K562 (cell line): ENCODE results near the gene ZFP69B. TPM values are rescaled to one million over a fixed set of nuclear protein-coding genes. Genes with fewer than 3 reads are reported as not detected.

Source experiments
- BRF2 ChIP-seq: IDR thresholded peaks from 3 replicates; pipeline ENCODE4 v1.6.1; 2011; ENCODE audit warnings: borderline replicate concordance, mild to moderate bottlenecking; ENCODE audit not compliant: insufficient read length, insufficient read depth
- CREB1 ChIP-seq, 2 experiments: sonication (generic) in 1 of 2; formaldehyde crosslinking in 1 of 2; IDR thresholded peaks; 2 replicates each; pipeline versions ENCODE4 v1.6.1 to v1.8.0; 2012 to 2022; ENCODE audit warnings: inconsistent platforms in 1 of 2, mild to moderate bottlenecking in 1 of 2, missing genetic modification reagents in 1 of 2, moderate library complexity in 1 of 2
- FOXA3 ChIP-seq, 2 experiments: fragments of 450-650 bp in 1 of 2; sonication (generic) in 1 of 2; formaldehyde crosslinking; IDR thresholded peaks in 1 of 2; conservative IDR thresholded peaks in 1 of 2; 2 replicates each; pipeline versions ENCODE4 v1.4.0 to v1.8.0; 2020 to 2022; ENCODE audit warnings: mild to moderate bottlenecking in 2 of 2, missing genetic modification reagents in 1 of 2
- HDAC3 ChIP-seq: fragments of 450-650 bp; IDR thresholded peaks from 2 replicates; pipeline ENCODE4 v1.6.1; 2018; ENCODE audit warnings: borderline replicate concordance, mild to moderate bottlenecking, moderate library complexity; ENCODE audit not compliant: partially characterized antibody
- ILF3 ChIP-seq: fragments of 450-650 bp; IDR thresholded peaks from 2 replicates; pipeline ENCODE4 v1.6.1; 2018; ENCODE audit warnings: antibody characterized with exemption, mild to moderate bottlenecking, moderate library complexity, borderline replicate concordance
- KAT8 ChIP-seq: fragments of 450-650 bp; IDR thresholded peaks from 2 replicates; pipeline ENCODE4 v1.6.1; 2016; ENCODE audit warnings: low read depth, mild to moderate bottlenecking
- KDM5B ChIP-seq: fragments of 200-600 bp; sonication (generic); IDR thresholded peaks from 2 replicates; pipeline ENCODE4 v1.6.1; 2012; ENCODE audit warnings: low read depth, mild to moderate bottlenecking, moderate library complexity, low read length, control low read depth, inconsistent platforms; ENCODE audit not compliant: insufficient replicate concordance
- L3MBTL2 ChIP-seq: fragments of 450-650 bp; IDR thresholded peaks from 2 replicates; pipeline ENCODE4 v1.6.1; 2016; ENCODE audit warnings: mild to moderate bottlenecking, moderate library complexity
- MGA ChIP-seq: fragments of 450-650 bp; IDR thresholded peaks from 2 replicates; pipeline ENCODE4 v1.6.1; 2016; ENCODE audit warnings: mild to moderate bottlenecking, moderate library complexity
- NFRKB ChIP-seq: fragments of 450-650 bp; IDR thresholded peaks from 2 replicates; pipeline ENCODE4 v1.6.1; 2016; ENCODE audit warnings: low read depth
- POLR2AphosphoS5 ChIP-seq: IDR thresholded peaks from 2 replicates; pipeline ENCODE4 v1.6.1; 2011; ENCODE audit warnings: mild to moderate bottlenecking, low read depth, low read length, moderate library complexity; ENCODE audit not compliant: control insufficient read depth, insufficient read depth
- SIN3B ChIP-seq: fragments of 450-650 bp; IDR thresholded peaks from 2 replicates; pipeline ENCODE4 v1.6.1; 2017; ENCODE audit warnings: low read depth, mild to moderate bottlenecking, moderate library complexity
- SOX6 ChIP-seq: fragments of 450-650 bp; IDR thresholded peaks from 2 replicates; pipeline ENCODE4 v1.6.1; 2014; ENCODE audit warnings: mild to moderate bottlenecking
- ZKSCAN3 ChIP-seq: fragments of 250-450 bp; sonication (Bioruptor Pico); IDR thresholded peaks from 2 replicates; pipeline ENCODE4 v1.4.0; 2020
- ZNF239 ChIP-seq: fragments of 250-450 bp; sonication (Bioruptor Pico); IDR thresholded peaks from 2 replicates; pipeline ENCODE4 v1.4.0; 2020; ENCODE audit warnings: mild to moderate bottlenecking
- polyA plus RNA-seq, 8 experiments: library from polyadenylated mRNA; depleted of rRNA in 4 of 8; stranded (reverse) in 5 of 8; unstranded in 3 of 8; fragments of >200 nt; fragmentation: Nextera tagmentation in 2 of 8; fragmentation: Illumina TruSeq in 1 of 8; extraction: Ambion mirVana in 2 of 8; extraction: Trizol in 1 of 8; gene quantifications; 2 replicates each; pipeline versions ENCODE4 v1.2.1 to v1.2.3, GENCODE V29; 2011 to 2014; ENCODE audit warnings: inconsistent platforms in 1 of 8, missing spikeins in 1 of 8
- total RNA-seq, 7 experiments: library from RNA; depleted of rRNA in 6 of 7; stranded (reverse); fragments of >200 nt in 6 of 7; fragmentation: Illumina TruSeq in 2 of 7; extraction: Trizol in 2 of 7; gene quantifications; 2 replicates each; pipeline versions ENCODE4 v1.2.1 to v1.2.3, GENCODE V29; 2011 to 2021; ENCODE audit warnings: low replicate concordance in 1 of 7

ZFP69B gene
- total and polyA plus RNA-seq, 9 of the 15 experiments (the other 6 are each of a cell fraction or from before 2014, with no cell fraction given) = 1.6 to 10.3 (median 8.4) TPM

- TF ChIP-seq MGA (peak; percentile 87), ILF3 (no peak), BRF2 (no peak), FOXA3 (CRISPR knock-in tag; conservative IDR thresholded peaks at IDR 0.05 in 1 of 2, IDR thresholded peaks at IDR 0.05 in 1 of 2) (peak in 1 of 2 experiments; percentile 70; a peak in 2 of 4 replicates), ZKSCAN3 (CRISPR knock-in tag) (no peak), ZNF239 (CRISPR knock-in tag) (no peak), KDM5B (peak; percentile 79), CREB1 (IDR thresholded peaks at IDR 0.05) (no peak), CREB1 (CRISPR knock-in tag; IDR thresholded peaks at IDR 0.05) (peak; percentile 63; the same call in 1 of the 2 replicates), POLR2AphosphoS5 (peak; percentile 80), NFRKB (0 out of 2 replicates have a peak, but pooled peaks have one; percentile 26), SIN3B (peak; percentile 50), SOX6 (0 out of 2 replicates have a peak, but pooled peaks have one; percentile 30), HDAC3 (peak; percentile 3), L3MBTL2 (peak; percentile 86), KAT8 (no peak)
Observed at GRCh38 chr1:40449684-40450494, at the start of gene ZFP69B (continued).
